ENCODE data around the gene LINS1. TPM values are rescaled to one million over a fixed set of nuclear protein-coding genes. Genes with fewer than 3 reads are reported as not detected.
A peak's percentile ranks its signal among the peaks of the same experiment; 100 is the strongest.

The LINS1 gene
- 9.4 TPM for total RNA-seq
- long read RNA-seq, partial matches to known transcripts: 3 of 9 reads
- long read RNA-seq, other reads (novel, unspliced or antisense): 2 of 9 reads

GRCh38 chr15:100602064-100602822, at the start of gene LINS1, which contains the start of gene ASB7:
Gene LINS1, minus strand, starts transcription at chr15:100602184. Its CDS starts 21,342 bp downstream, at chr15:100580842.
Gene ASB7, plus strand, starts transcription at chr15:100602589. Its CDS starts 9,628 bp downstream, at chr15:100612217.
- DNase-seq (ENCODE audit: low spot score): peak; percentile 100

GRCh38 chr15:100651253-100651652, 49.3 kb upstream of the LINS1 start:
- DNase-seq (ENCODE audit: low spot score): no peak

GRCh38 chr15:100650685-100651084, 48.7 kb upstream of the LINS1 start:
- DNase-seq (ENCODE audit: low spot score): no peak

- no peak for DNase-seq (ENCODE audit: low spot score)
Measured at GRCh38 chr15:100648951-100649350, 47.0 kb upstream of the LINS1 start.

GRCh38 chr15:100645671-100646070, 43.7 kb upstream of the LINS1 start:
- no peak for DNase-seq (ENCODE audit: low spot score)

- no peak for DNase-seq (ENCODE audit: low spot score)
Measured at GRCh38 chr15:100642950-100643338, 41.0 kb upstream of the LINS1 start.

GRCh38 chr15:100642213-100642949, 40.4 kb upstream of the LINS1 start:
- no peak for DNase-seq (ENCODE audit: low spot score)

GRCh38 chr15:100638177-100638730, 36.3 kb upstream of the LINS1 start:
- DNase-seq (ENCODE audit: low spot score): no peak

GRCh38 chr15:100635406-100636071, 33.6 kb upstream of the LINS1 start:
- DNase-seq (ENCODE audit: low spot score): no peak

- no peak for DNase-seq (ENCODE audit: low spot score)
Measured at GRCh38 chr15:100633763-100634075, 31.7 kb upstream of the LINS1 start.

GRCh38 chr15:100631831-100632230, 29.8 kb upstream of the LINS1 start:
- DNase-seq (ENCODE audit: low spot score): no peak

- no peak for DNase-seq (ENCODE audit: low spot score)
Measured at GRCh38 chr15:100628746-100629145, 26.8 kb upstream of the LINS1 start.

GRCh38 chr15:100627789-100628395, 25.9 kb upstream of the LINS1 start:
- DNase-seq (ENCODE audit: low spot score): no peak

GRCh38 chr15:100623301-100623700, 21.3 kb upstream of the LINS1 start:
- DNase-seq (ENCODE audit: low spot score): no peak

GRCh38 chr15:100616700-100617099, 14.7 kb upstream of the LINS1 start:
- no peak for DNase-seq (ENCODE audit: low spot score)

- DNase-seq (ENCODE audit: low spot score): no peak
Measured at GRCh38 chr15:100615801-100616200, 13.8 kb upstream of the LINS1 start.

- no peak for DNase-seq (ENCODE audit: low spot score)
Measured at GRCh38 chr15:100614918-100615317, 12.9 kb upstream of the LINS1 start.

GRCh38 chr15:100614336-100614735, 12.4 kb upstream of the LINS1 start:
- no peak for DNase-seq (ENCODE audit: low spot score)

- DNase-seq (ENCODE audit: low spot score): no peak
Measured at GRCh38 chr15:100613208-100613607, 11.2 kb upstream of the LINS1 start.

- no peak for DNase-seq (ENCODE audit: low spot score)
Measured at GRCh38 chr15:100612539-100612938, 10.6 kb upstream of the LINS1 start.

- no peak for DNase-seq (ENCODE audit: low spot score)
Measured at GRCh38 chr15:100602823-100603393, 924 bp upstream of the LINS1 start.

Data from mesenteric fat pad (tissue), 1 donor.